Measurements from ENCODE around the gene TP53BP2.

DNA sequence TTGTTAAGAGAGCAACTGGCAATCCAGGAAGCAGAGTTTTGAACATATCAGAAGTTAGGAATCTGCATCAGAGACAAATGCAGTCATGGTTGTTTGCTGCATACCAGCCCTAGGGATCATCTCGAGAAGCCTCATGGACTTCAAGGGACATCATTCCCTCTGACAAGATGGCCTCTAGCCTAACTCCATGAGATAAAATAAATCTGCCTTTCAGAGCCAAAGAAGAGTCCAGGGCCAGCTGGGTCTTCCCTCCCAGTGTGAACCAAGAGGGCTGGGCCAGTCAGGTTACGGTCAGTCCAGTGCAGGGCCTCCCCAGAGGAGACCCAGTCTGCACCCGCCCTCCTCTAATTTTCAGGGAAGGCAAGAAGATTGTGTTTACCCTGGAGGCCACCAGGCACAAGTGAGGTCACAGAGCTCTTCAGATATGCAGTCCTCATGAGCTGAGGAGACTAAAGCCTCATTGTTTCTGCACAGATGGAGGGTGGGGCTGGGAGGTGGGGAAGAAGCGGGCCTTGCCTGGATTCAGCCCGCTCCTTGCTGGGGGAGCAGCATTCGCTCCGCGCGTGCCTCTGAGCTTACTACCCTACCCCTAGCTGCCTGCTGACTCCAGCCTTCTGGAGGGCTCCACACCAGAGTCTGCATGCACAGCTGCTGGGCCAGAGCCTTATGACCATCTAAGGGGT lies 80.6 kb downstream of the TP53BP2 start:
- TF ChIP-seq, protein P1, sequence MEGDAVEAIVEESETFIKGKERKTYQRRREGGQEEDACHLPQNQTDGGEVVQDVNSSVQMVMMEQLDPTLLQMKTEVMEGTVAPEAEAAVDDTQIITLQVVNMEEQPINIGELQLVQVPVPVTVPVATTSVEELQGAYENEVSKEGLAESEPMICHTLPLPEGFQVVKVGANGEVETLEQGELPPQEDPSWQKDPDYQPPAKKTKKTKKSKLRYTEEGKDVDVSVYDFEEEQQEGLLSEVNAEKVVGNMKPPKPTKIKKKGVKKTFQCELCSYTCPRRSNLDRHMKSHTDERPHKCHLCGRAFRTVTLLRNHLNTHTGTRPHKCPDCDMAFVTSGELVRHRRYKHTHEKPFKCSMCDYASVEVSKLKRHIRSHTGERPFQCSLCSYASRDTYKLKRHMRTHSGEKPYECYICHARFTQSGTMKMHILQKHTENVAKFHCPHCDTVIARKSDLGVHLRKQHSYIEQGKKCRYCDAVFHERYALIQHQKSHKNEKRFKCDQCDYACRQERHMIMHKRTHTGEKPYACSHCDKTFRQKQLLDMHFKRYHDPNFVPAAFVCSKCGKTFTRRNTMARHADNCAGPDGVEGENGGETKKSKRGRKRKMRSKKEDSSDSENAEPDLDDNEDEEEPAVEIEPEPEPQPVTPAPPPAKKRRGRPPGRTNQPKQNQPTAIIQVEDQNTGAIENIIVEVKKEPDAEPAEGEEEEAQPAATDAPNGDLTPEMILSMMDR (conservative IDR thresholded peaks at IDR 0.05): no peak
- TF ChIP-seq ZFX (IDR thresholded peaks at IDR 0.05): no peak

Data from C4-2B (cell line).